UCSD-AML1 (cell line): ENCODE results near the gene KCNJ16.

Experiments
- DNase-seq: peaks from one replicate; lab custom pipeline; 2025; ENCODE audit not compliant: unreplicated experiment; lab: John Stamatoyannopoulos, UW

The KCNJ16 gene

GRCh38 chr17:70067134-70067533 lies 7.9 kb upstream of the KCNJ16 start:
- DNase-seq: no peak

DNA sequence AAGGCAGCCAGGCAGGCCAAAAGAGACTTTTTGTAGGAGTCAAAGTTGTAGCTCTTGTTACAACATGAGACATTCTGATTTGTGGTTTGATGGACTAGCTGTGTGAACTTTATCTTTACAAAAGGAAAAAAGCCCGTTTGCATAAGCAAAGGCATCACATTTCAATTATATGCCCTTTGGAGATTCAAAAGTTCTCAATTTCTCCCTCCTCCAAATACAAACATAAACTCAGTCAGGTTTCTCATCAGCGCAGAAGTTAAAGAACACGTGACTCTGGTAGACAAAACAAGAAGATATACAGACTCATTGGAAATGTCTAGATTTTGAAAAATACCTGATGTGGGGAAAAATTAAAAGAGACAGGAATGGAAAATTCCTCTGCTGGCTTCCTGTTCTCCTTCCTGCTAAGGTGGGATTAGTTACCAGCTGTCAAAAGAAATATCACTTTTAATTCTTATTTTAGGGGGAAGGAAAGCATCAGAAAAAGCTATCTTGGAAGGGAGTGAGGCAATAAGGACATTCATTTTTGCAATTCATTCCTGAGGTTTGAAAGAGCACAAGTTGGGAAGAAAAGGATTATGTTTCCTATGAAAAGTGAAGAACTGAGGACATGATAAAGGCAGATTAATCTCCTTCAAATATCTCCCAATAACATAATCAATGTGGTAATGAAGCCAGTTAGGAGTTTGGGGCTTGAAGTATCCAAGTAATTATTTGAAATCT lies 4.6 kb upstream of the KCNJ16 start:
- no peak for DNase-seq

DNA sequence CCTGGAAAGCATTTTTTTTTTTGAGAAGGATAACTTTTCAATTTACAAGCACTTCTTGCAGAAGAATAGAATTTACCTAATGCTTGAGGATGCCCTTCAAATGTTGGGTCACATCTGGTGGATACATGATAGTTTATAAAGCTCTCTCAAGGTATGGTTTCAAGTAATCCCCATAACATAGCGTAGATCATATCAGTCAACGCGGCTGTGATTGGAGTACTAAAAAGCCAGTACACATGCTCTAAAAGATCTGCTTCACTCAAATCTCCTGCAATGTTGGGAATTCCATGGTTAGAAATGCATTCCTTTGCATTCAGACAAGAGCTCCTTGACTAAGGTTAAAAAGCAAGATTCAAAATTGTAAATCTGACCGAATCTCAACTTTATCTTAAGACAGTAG lies 3.9 kb upstream of the KCNJ16 start:
- no peak for DNase-seq

- no peak for DNase-seq
These were observed 3.4 kb upstream of the KCNJ16 start for GRCh38 chr17:70071620-70072019.

DNA sequence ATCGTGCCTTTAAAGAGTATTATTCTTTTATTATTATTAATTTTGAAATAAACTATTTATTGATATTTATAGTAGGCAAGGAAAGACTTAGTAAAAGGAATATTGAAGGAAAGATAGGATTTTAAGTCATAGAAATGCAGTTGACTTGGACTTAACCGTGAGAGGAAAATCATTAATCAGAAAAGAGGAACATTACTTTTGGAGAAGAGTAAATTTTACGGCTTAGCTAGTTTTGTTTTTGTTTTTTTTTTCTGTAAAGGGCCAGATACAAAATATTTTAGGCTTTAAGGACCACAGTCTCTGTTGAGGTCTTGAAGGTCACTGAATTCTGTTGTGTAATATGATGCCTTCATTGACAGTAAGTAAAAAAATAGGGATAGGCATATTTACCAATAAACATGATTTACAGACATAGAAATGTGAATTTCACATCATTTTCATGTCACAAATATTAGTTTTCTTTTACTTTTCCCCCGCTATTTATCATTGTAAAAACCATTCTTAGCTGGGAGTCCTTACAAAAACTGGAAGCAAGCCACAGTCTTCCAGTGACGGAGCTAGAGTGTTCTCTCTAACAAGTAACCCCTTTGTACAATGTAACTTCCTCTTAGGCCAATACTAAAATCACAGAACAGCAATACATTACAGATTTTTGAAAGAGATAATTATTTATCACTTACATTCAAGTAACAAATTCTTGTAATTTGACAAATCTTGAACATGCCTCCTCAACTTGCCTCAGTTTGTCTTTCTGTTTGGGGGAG lies 2.3 kb upstream of the KCNJ16 start:
- DNase-seq: no peak

DNA sequence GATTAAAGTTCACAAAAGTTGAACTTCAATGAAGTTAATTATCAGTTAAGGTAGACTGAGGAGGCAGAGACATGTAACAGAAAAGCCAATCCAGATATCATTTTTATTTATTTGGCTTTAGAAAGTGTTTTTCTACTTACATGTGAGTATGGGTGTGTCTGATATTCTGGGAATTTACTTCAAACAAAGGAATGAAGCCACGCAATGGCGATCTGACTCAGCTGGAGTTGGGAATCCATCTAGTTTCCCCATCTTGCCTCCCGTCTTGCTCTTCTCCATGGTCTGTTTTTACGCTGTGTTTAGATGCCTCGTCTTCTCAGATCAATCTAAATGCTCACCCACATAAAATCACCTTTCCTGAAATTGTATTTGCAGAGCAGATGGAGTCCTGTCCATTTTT lies 1.7 kb upstream of the KCNJ16 start:
- DNase-seq: no peak

DNA sequence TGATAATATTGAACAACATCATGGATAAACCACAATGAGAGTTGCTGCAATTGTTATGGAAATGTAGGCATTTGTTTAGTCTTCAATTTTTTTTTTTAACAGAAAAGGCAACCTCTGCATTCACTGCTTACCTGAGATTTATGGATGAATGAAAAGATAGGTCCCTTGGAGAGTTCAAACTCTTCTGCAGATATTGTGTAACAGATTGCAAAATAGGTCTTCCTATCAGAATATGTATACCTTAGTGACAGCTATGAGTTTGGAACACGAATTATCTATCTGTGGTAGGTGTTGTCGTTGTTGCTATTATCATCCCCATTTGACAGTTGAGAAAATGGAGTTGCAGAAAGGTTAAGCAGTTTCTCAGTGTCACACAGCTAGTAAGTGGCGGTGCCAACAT lies 1.2 kb upstream of the KCNJ16 start:
- no peak for DNase-seq

DNA sequence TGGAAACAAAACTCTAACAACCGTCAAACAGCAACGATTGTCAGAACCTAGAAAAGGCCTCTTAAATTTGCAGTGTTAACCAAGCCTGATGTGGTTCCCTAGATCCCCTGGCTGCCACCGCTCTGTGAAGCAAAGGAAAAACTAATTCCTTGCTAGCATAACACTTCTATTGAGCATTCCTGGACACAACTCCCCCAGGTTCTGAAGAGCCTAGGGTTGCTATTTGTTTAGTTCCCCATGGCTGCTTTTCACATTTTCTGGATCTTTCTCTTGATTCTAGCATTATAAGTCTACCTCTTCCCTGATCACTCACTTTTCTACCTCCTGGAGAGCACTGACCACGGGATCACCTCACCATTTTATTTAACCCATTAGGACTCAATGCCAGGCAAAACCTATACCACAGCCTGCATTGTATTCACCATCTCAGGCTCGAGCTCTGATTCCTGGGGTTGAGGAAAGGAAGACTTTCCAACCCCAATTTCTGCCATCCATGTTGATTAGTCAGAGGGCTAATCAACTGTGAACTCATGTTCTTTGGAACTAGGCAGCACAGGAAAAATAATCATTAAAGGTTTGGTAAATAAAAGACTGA lies 692 bp upstream of the KCNJ16 start:
- no peak for DNase-seq

DNA sequence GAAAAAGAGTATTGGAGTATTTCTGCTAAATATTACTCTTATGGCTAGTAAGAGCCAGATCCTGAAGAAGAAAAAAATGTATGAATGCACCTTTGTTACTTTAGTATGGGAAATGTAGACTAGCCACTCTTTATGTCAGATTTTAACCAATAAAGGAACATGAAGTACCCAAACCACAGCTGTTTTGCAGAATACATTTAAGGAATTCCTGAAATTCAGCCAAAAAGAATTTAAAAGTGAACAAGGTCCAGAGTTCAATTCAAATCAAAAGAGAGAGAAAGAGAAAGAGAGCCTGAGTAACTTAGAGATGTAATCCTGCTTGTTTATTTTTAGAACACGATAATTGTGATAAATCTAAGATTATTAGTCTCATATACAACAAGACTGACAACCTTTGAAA lies 1.2 kb downstream of the KCNJ16 start:
- DNase-seq: no peak

DNA sequence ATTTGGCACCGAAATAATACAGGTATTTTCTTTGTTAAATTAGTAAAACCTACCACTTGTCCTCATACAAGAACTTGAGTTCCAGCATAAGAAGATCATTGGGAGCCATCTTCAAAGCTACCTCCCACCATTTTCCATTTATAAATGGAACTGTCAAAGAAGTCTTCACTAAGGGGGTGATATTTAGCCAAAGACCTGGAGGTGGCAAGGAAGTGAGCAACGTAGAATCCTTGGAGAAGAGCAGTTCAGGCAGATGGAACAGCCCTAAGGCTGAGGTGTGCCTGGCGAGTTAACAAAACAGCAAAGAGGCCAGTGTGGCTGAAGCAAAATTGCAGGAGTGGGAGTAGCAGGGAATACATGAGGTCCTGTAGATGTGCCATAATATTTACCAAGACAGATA lies 1.8 kb downstream of the KCNJ16 start:
- DNase-seq: no peak

DNA sequence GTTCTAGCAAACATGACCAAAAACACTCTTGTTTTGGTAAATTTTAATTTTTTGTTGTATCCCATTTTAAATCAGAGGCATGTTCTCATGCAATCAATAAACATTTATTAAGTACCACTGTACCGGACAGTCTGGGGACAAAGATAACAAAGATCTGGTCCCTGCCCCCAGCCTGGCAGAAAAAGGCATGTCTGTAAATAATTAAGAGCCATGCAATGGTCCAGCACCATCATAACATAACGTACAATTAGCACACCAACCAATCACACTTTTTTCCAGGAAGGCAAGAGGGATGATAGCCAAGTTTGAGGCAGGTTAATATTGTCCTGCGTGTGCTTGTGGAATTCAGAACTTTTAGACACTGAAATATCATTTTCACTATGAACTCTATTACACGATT lies 3.5 kb downstream of the KCNJ16 start:
- DNase-seq: no peak

DNA sequence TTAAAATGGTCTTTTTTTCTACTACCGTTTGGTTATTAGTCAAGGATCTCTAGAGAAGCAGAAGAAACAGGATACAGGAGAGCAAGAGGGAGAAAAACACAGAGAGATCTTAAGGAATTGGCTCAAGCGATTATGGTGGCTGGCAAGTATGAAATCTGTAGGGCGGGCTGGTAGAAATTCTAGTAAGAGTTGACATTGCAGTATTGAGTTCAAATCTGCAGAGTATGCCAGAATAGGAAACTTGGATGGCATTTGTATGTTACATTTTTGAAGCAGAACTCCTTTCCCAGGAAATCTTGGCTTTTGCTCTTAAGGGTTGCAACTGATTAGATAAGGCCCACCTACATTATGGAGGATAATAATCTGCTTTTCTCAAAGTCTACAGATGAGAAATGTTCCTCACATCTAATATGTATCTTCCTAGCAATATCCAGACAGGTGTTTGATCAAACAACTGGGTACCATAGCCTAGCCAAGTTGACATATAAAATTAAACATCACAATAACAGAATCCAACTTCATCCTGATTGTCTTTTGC lies 4.0 kb downstream of the KCNJ16 start:
- no peak for DNase-seq

DNA sequence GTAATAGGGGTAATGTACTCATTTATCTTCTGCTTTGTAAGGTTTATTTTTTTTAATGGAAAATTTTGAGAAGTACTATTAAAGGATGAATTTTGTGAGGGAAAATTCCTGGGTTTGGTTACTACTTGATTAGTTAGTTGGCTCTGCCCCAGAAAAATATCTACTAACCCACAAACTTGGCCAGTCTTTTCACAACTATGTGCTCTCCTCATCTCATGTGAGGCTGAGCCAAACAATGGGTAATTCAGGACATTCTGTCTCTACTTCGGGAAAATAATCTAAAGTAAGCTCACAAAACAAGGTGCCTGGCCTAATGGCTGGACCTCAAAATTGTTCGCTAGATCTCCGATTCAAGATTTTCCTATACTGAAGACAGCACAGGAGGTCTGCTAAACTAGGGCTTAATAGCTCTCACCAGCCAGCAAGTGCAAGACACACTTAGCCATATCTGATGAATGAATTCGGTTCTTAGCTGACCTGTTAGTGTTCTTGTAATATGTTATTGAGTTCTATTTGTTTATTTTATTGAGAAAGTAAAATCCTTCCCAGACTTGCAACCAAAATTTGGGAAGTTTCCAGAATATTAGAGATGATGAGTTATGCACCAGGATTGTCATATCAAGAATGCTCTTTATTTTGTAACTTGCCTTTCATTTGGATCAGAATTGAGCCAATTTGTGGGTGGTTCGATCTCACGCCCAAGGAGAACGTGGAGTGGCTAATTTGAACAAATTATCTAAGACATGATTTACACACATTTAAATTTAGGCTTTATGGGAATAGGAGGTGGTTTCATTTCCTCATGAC lies 5.7 kb downstream of the KCNJ16 start:
- no peak for DNase-seq

- DNase-seq: no peak
These were observed 6.9 kb downstream of the KCNJ16 start for GRCh38 chr17:70081885-70082284.

DNA sequence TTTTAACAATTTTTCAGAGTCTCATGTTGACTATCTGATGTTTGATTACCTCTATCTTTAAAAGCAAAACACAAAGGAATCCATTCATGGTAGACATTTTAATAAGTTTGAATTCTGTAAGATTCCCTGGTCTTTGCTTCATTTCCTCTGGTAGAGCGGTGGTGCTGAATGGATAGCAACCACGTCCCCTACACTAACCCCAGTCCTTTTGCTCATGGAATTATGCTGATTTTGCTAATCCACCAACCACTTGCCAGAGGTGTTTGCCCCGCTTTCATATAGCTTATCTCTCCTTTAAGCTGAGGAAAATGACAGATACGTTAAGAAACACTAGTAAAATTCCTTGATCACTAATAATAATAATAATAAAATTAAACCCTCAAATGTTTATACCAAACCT lies 9.5 kb downstream of the KCNJ16 start:
- DNase-seq: no peak

- no peak for DNase-seq
These were observed 11.5 kb downstream of the KCNJ16 start for GRCh38 chr17:70086516-70086915.

DNA sequence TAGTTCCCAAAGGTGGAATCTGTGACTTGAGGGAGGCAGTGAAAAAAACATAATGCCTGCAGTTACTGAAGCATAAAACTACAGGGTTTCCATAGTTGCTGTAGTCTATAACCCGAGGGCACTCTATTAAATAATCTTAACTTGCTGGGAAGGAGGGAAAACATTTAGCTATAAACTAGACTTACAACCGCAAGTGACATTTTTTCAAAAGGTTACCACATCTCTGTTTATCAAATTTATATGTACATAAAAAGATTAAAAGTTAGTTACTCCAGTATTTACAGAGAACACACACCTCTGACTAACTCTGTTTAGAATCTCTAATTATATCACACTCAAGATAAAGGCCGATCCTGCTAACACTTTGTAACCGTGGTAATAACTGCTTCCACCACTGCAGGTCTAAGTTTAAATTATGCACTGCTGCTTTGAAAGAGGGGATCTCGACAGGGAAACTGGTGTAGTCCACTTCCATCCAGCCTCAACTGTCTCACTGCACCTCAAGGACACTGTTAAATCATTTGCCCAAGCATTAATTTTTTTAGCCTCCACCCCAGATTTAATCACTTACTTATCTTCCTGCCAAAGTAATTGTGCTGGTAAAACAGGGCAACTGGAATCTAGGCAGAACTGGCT lies 14.6 kb downstream of the KCNJ16 start:
- DNase-seq: no peak

DNA sequence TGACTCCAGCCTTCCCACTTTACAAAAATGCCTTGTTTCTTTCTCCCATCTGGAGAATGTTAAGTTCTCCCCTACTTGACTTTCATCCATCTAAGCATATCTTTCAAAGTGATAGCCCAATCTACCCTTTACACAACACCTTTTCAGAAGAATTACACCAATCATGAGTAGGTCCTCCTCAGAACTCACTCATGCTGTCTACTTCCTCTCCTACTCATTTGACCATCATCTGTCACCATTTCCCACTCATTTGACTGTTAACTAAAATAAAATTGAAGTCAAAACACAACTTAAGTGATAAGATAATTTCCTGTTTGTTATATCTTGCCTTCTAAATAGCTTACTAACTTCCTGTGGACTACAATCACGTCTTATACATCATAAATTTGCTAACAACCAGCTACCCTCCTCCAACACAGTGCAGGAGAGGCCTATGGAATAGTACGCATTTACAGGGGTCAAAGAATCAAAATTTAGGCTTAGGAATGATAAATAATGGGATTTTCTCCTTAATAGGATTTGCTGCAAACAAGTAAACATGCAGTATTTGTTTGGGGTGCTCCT lies 16.1 kb downstream of the KCNJ16 start:
- no peak for DNase-seq

- no peak for DNase-seq
These were observed 16.7 kb downstream of the KCNJ16 start for GRCh38 chr17:70091696-70092095.

DNA sequence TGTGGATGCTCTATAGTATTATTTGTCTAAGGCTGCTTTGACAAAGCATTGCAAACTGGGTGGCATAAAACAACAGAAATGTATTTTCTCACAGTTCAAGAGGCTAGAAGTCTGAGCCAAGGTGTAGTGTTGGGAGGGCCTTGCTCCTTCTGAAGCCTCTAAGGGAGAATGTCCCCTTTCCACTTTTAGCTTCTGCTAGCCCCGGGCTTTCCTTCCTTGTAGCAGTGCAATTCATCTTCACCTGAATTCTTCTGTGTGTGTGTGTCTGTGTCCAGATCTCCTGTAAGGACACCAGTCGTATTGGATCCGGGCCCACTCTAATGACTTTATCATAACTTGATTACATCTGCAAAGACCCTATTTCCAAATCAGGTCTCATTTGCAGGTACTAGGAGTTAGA lies 18.1 kb downstream of the KCNJ16 start:
- no peak for DNase-seq
